ENCODE measurements around the gene KAT2A. TPM values are rescaled to one million over a fixed set of nuclear protein-coding genes. Genes with fewer than 3 reads are reported as not detected.

Gene KAT2A
- polyA plus RNA-seq, 4 donors, result 45.7 to 78.4 (median 61.9) TPM

- no peak for DNase-seq (ENCODE audit: low read depth in 4 of 4, low spot score in 2 of 4)
These were observed 24.6 kb downstream of the KAT2A start for GRCh38 chr17:42096360-42097111.

GRCh38 chr17:42094375-42095069 is 26.6 kb downstream of the KAT2A start:
- DNase-seq (ENCODE audit: low read depth in 4 of 4, low spot score in 2 of 4), result no peak

DNA sequence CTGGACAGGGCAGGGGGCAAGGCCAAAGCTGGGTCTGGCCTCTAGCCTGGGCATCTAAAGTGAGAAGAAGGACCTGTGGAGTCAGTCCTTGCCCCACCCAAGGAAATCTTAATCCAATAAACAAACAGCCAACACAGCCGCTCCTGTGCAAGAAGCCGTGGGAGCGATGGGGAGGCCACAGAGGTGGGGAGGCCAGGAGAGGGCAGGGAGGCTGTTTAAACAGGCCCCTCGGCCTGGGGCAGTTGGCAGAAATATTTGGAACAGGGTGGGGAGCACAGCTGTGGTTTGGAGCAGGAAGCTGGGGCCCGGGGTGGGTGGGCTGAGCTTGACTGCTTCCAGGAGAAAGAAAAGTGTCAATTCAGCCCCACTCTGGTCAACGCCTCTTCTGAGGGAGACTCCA is 28.2 kb downstream of the KAT2A start:
- no peak for DNase-seq (ENCODE audit: low read depth in 4 of 4, low spot score in 2 of 4)

DNA sequence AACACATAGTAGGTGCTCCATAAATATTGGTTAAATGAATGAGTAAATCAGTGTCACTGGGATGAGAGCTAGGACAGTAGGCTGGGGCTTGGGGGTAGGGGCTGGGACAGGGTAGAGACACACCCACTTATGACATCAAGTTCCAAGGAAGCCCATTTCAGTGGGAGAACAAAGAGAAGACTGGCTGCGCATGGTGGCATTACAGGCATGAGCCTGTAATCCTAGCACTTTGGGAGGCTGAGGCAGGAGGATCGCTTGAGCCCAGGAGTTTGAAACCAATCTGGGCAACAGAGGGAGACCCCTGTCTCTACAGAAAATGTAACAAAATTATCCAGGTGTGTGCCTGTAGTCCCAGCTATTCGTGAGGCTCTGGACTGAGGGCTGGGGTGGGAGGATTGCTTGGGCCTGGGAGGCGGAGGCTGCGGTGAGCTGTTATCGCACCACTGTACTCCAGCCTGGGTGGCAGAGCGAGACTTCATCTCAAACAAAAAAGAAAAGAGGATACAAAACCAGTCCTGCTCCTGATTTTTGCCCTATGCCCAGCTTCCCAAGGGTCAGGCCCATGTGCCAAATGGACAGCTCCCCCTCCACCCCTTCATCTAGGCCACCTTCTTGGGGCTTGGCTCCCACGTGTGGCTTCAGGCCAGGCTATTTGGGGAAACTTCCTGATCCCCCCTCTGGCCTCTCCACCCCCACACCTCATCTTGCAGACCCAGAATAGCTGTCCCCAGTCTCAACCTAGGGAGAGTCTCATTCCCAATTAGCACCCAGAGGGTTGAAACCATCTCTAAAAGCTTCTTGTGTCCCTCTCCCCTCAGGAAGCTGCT is 30.0 kb downstream of the KAT2A start:
- DNase-seq (ENCODE audit: low read depth in 4 of 4, low spot score in 2 of 4), result no peak

DNA sequence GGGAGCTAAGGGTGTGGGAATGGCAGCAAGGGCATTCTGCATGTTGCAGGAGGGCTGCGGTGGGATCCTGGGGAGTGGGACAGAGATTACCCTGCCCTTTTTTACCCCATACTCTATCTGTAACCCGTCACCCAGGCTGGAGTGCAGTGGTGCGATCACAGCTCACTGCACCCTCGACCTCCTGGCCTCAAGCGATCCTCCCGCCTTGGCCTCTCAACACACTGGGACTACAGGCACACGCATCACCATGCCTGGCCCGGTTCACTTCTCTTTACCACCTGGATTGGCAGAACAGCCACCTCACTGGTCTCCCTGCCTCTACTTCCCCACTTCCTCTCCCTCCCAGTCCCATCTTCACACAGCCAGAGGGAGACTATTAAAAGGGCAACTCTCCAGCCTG is 32.4 kb downstream of the KAT2A start:
- no peak for DNase-seq (ENCODE audit: low read depth in 4 of 4, low spot score in 2 of 4)

GRCh38 chr17:42087736-42088705 is 33.1 kb downstream of the KAT2A start:
- no peak for DNase-seq (ENCODE audit: low read depth in 4 of 4, low spot score in 2 of 4)

GRCh38 chr17:42087042-42087701 is 34.0 kb downstream of the KAT2A start:
- no peak for DNase-seq (ENCODE audit: low read depth in 4 of 4, low spot score in 2 of 4)

- no peak for DNase-seq (ENCODE audit: low read depth in 4 of 4, low spot score in 2 of 4)
These were observed 39.5 kb downstream of the KAT2A start for GRCh38 chr17:42081516-42082129.

- no peak for DNase-seq (ENCODE audit: low read depth in 4 of 4, low spot score in 2 of 4)
These were observed 41.6 kb downstream of the KAT2A start for GRCh38 chr17:42079541-42079940.

GRCh38 chr17:42078396-42079043 is 42.6 kb downstream of the KAT2A start:
- DNase-seq (ENCODE audit: low read depth in 4 of 4, low spot score in 2 of 4), result no peak

DNA sequence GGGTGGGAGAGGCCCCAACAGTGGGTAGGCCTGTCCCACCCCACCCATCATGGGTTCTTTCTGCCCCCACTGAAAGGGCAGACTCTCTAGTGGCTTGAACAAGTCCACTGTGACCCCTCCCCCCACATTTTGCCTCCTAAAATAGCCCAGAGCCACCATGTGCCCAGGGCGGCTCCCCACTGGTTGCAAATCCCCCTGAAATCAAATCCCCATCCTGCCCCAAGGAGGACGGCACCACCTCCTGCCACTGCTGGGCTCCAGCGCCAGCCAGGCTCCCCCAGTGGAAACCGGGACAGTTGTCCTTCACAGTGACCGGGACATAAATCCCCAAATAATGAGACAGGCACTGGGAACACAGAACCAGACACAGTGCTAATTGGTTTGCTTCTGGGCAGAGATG is 43.4 kb downstream of the KAT2A start:
- DNase-seq (ENCODE audit: low read depth in 4 of 4, low spot score in 2 of 4), result no peak

- no peak for DNase-seq (ENCODE audit: low read depth in 4 of 4, low spot score in 2 of 4)
These were observed 44.2 kb downstream of the KAT2A start for GRCh38 chr17:42076797-42077559.

DNA sequence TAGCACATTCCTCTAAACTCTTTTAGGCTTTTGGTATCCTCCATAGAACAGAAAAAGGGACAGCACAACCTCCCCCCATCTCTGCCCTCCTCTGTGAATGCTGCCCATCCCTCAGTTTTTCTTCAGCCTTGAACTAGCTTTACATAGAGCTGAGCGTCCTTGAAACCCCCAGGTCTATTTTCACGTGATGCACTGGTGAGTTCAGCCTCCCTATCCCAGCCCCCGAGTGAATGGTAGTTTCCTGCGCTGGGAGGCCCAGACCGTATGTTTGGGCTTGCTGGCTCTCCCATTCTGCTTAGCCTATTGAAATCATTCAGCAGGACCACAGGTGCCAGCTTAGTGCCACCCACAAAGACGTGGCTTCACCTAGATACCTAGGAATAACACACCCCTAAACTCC is 45.4 kb downstream of the KAT2A start:
- DNase-seq (ENCODE audit: low read depth in 4 of 4, low spot score in 2 of 4), result no peak

DNA sequence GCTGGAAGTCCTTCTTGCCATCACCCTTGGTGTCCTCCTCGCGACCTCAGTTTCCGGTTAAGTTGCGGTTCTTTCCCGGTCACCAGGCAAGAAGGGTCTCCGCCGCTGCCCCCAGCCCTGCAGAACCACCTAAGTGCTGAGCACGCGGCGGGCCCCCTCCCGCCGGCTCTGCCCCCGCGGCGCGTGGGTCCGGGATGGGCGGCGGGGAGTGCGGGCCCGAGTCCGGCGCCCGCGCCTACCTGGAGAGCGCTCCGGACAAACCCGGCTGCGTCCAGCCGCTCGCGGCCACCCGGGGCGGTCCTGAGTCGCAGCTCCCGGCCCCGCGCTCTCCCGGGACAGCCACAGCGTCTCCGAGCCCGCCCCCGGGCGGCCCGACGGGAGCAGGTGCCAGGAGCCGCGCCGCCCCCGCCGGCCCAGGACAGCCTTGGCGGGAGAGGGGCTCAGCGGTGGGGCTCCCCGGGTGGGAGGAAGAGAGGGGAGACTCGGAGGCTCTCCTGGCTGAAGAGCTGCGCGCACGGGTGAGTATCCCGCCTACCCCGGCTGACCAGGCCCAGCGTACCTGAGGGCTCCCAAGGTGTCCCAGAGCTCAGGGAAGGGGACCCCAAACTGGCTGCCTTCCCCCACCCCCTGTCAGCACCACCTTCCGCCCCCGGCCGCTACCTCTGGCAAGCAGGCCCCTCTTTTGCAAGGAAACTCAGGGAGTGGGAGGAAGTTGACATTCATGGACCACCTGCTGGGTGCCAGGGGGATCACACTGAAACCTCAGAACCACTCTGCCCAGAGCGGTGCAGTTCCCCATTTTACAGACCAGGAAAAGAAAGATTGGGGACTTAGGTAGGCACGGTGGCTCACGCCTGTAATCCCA is 48.6 kb downstream of the KAT2A start:
- no peak for DNase-seq (ENCODE audit: low read depth in 4 of 4, low spot score in 2 of 4)

DNA sequence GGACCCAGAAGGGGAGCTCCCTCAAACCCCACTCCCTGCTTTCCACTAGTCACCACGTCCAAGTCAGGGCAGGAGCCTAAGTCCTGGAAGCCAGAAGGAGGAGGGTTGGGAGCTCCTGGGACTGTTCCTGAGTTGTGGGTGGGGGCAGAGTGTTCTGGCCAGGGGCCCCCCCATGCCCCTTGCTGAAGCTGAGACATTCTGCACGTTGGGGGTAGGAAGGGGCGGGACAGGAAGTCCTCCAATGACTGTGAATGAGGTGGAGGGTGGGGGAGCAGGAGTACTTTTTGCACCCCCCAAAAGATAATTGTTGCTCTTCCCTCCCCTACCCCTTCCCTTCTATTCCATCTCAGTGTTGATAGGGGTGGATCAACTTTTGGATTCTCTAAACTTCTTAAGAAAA is 49.4 kb downstream of the KAT2A start:
- DNase-seq (ENCODE audit: low read depth in 4 of 4, low spot score in 2 of 4), result no peak

DNA sequence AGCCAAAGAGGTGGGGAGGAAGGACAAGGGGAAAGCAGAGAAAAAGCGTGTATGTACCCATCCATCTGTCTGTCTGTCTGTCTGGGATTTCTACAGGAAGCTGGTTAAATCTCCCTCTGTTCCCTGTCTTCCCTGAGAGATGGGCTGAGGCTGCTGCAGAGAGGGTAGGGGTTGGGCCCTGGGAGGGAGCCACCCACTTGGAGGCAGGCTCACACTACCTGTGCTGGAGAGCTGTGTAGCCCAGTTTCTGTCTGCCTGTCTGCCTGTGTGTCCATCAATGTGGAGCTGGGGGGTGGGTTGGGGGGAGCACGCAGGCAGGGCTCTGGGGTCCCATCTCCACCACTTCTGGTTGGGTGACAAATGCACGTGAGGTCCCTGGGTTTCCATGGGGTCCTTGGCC is 52.2 kb downstream of the KAT2A start:
- no peak for DNase-seq (ENCODE audit: low read depth in 4 of 4, low spot score in 2 of 4)
